OCI-LY1 (cell line): ENCODE data around the gene NEK1.

ENCODE experiments used
- EZH2 ChIP-seq: fragments of 200-600 bp; sonication (generic), shearing (Covaris generic); IDR thresholded peaks from 2 replicates; pipeline ENCODE4 v1.8.0; 2017; ENCODE audit warnings: borderline replicate concordance, mixed run types, mild to moderate bottlenecking, antibody characterized with exemption, low read length, moderate library complexity, mixed read lengths
- TF ChIP-seq, protein P1 (sequence below): fragments of 200-600 bp; sonication (generic), shearing (Covaris generic); IDR thresholded peaks from 2 replicates; pipeline ENCODE4 v1.5.1; 2017; ENCODE audit warnings: mild to moderate bottlenecking, antibody characterized with exemption, low read length, moderate library complexity, mixed read lengths

DNA sequence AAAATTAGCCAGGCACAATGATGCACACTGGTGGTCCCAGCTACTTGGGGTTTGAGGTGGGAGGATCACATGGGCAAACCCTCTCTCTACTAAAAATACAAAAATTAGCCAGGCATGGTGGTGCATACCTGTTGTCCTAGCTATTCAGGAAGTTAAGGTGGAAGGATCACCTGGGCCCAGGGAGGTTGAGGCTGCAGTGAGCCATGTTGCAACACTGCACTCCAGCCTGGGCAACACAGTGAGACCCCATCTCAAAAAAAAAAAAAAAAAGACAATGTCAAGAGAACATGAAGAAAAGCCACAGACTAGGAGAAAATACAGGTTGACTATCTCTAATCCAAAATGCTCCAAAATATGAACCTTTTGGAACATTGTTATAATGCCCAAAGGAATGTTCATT lies 153.8 kb downstream of the NEK1 start:
- TF ChIP-seq, protein P1, sequence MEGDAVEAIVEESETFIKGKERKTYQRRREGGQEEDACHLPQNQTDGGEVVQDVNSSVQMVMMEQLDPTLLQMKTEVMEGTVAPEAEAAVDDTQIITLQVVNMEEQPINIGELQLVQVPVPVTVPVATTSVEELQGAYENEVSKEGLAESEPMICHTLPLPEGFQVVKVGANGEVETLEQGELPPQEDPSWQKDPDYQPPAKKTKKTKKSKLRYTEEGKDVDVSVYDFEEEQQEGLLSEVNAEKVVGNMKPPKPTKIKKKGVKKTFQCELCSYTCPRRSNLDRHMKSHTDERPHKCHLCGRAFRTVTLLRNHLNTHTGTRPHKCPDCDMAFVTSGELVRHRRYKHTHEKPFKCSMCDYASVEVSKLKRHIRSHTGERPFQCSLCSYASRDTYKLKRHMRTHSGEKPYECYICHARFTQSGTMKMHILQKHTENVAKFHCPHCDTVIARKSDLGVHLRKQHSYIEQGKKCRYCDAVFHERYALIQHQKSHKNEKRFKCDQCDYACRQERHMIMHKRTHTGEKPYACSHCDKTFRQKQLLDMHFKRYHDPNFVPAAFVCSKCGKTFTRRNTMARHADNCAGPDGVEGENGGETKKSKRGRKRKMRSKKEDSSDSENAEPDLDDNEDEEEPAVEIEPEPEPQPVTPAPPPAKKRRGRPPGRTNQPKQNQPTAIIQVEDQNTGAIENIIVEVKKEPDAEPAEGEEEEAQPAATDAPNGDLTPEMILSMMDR = no peak
- TF ChIP-seq EZH2 = no peak
